GDM1 (cell line): ENCODE measurements around the gene FLNB.

Source experiments
- DNase-seq: peaks from one replicate; lab custom pipeline; 2025; lab: John Stamatoyannopoulos, UW

The FLNB gene

GRCh38 chr3:58209933-58210332 lies 201.7 kb downstream of the FLNB start:
- DNase-seq: no peak

GRCh38 chr3:58210761-58211460 lies 202.7 kb downstream of the FLNB start, which contains the start of gene DNASE1L3:
Gene DNASE1L3, minus strand, starts transcription at chr3:58210972. Its CDS starts 66 bp downstream, at chr3:58210906.
- no peak for DNase-seq

- DNase-seq: no peak
Observed at GRCh38 chr3:58214484-58215316, 206.5 kb downstream of the FLNB start.

- no peak for DNase-seq
Observed at GRCh38 chr3:58215317-58216025, 207.2 kb downstream of the FLNB start.

GRCh38 chr3:58216496-58217195 lies 208.4 kb downstream of the FLNB start:
- DNase-seq: no peak

GRCh38 chr3:58217209-58217811 lies 209.1 kb downstream of the FLNB start:
- peak; percentile 24 for DNase-seq

GRCh38 chr3:58218904-58219303 lies 210.7 kb downstream of the FLNB start:
- no peak for DNase-seq
